ENCODE measurements around the gene GLCE. TPM values are rescaled to one million over a fixed set of nuclear protein-coding genes. Genes with fewer than 3 reads are reported as not detected.

GLCE gene
- total and polyA plus RNA-seq, 4 donors, result 6.8 to 26.3 (median 13.7) TPM

GRCh38 chr15:69292826-69293420, 132.5 kb downstream of the GLCE start:
- no peak overlapping the region for H3K27ac ChIP-seq (ENCODE audit: low read depth in 1 of 2, low read length in 2 of 2)
- H3K36me3 ChIP-seq (ENCODE audit: control insufficient read depth in 4 of 4, insufficient read depth in 3 of 4, low read depth in 1 of 4, low read length in 3 of 4), result no peaks in the 10 kb centered on the region
- no peak overlapping the region for H3K9ac ChIP-seq (ENCODE audit: low read depth in 1 of 2, low read length in 2 of 2)
- H3K27me3 ChIP-seq (ENCODE audit: control insufficient read depth in 4 of 4, insufficient read depth in 4 of 4, low read length in 3 of 4), result no peaks in the 10 kb centered on the region
- no peak overlapping the region for H3K4me3 ChIP-seq (ENCODE audit: low read depth in 1 of 3, low read length in 3 of 3)
- no peak for TF ChIP-seq YY1 (IDR thresholded peaks at IDR 0.05)
- no peak for DNase-seq (ENCODE audit: low spot score)
- 93% methylated on average over 10 of the region's 10 CpGs for WGBS
- peaks cover 1 to 9% (median 7%) of the 10 kb centered on the region in 4 donors for H3K4me1 ChIP-seq (ENCODE audit: control insufficient read depth in 4 of 4, insufficient read depth in 4 of 4, low read length in 3 of 4)
- H3K9me3 ChIP-seq (ENCODE audit: control insufficient read depth in 4 of 4, low read length in 3 of 4), result no peaks in the 10 kb centered on the region

GRCh38 chr15:69293741-69294615, 133.5 kb downstream of the GLCE start:
- Histone ChIP-seq H3K27me3 (ENCODE audit: control insufficient read depth in 4 of 4, insufficient read depth in 4 of 4, low read length in 3 of 4) (no peaks in the 10 kb centered on the region), H3K4me1 (ENCODE audit: control insufficient read depth in 4 of 4, insufficient read depth in 4 of 4, low read length in 3 of 4) (peaks cover 6 to 12% (median 9%) of the 10 kb centered on the region in 4 donors), H3K9ac (ENCODE audit: low read depth in 1 of 2, low read length in 2 of 2) (no peak overlapping the region), H3K9me3 (ENCODE audit: control insufficient read depth in 4 of 4, low read length in 3 of 4) (no peaks in the 10 kb centered on the region), H3K4me3 (ENCODE audit: low read depth in 1 of 3, low read length in 3 of 3) (no peak overlapping the region), H3K36me3 (ENCODE audit: control insufficient read depth in 4 of 4, insufficient read depth in 3 of 4, low read depth in 1 of 4, low read length in 3 of 4) (no peaks in the 10 kb centered on the region), H3K27ac (ENCODE audit: low read depth in 1 of 2, low read length in 2 of 2) (no peak overlapping the region)
- 97% methylated on average over 11 of the region's 11 CpGs for WGBS
- TF ChIP-seq RXRA (IDR thresholded peaks at IDR 0.05) (no peak), REST (IDR thresholded peaks at IDR 0.05) (no peak), HNF4G (IDR thresholded peaks at IDR 0.05) (no peak)
- no peak for DNase-seq (ENCODE audit: low spot score)

GRCh38 chr15:69296606-69297005, 136.2 kb downstream of the GLCE start:
- Histone ChIP-seq H3K27ac (ENCODE audit: low read depth in 1 of 2, low read length in 2 of 2) (no peak overlapping the region), H3K4me3 (ENCODE audit: low read depth in 1 of 3, low read length in 3 of 3) (no peak overlapping the region)
- no peak for TF ChIP-seq GABPA (IDR thresholded peaks at IDR 0.05 in 1 of 2, conservative IDR thresholded peaks at IDR 0.05 in 1 of 2)
- no peak for TF ChIP-seq REST (IDR thresholded peaks at IDR 0.05)
- TF ChIP-seq JUND (IDR thresholded peaks at IDR 0.05), result no peak
- TF ChIP-seq CTCF (IDR thresholded peaks at IDR 0.05; ENCODE audit: low read depth, low read length, missing input control), result no peak
- TF ChIP-seq MAX (IDR thresholded peaks at IDR 0.05), result no peak
- no peak for TF ChIP-seq ATF3 (IDR thresholded peaks at IDR 0.05)
- no peak for TF ChIP-seq FOXA2 (IDR thresholded peaks at IDR 0.05)
- no peak for TF ChIP-seq RAD21 (IDR thresholded peaks at IDR 0.05)
- no peak for TF ChIP-seq HNF4A (conservative IDR thresholded peaks at IDR 0.05)
- TF ChIP-seq RXRA (IDR thresholded peaks at IDR 0.05), result no peak
- TF ChIP-seq EGR1 (IDR thresholded peaks at IDR 0.05; ENCODE audit: low read depth in 2 of 2), result no peak
- no peak for TF ChIP-seq FOXA1 (IDR thresholded peaks at IDR 0.05)

More at GRCh38 chr15:69296606-69297005, 136.2 kb downstream of the GLCE start:
- DNase-seq (ENCODE audit: low spot score), result no peak
- 88% methylated on average over 6 of the region's 6 CpGs for WGBS
- H3K4me1 ChIP-seq (ENCODE audit: control insufficient read depth in 4 of 4, insufficient read depth in 4 of 4, low read length in 3 of 4), result peaks cover 0 to 7% (median 5%) of the 10 kb centered on the region in 4 donors
- no peaks in the 10 kb centered on the region for H3K9me3 ChIP-seq (ENCODE audit: control insufficient read depth in 4 of 4, low read length in 3 of 4)
- H3K36me3 ChIP-seq (ENCODE audit: control insufficient read depth in 4 of 4, insufficient read depth in 3 of 4, low read depth in 1 of 4, low read length in 3 of 4), result no peaks in the 10 kb centered on the region
- H3K9ac ChIP-seq (ENCODE audit: low read depth in 1 of 2, low read length in 2 of 2), result no peak overlapping the region
- H3K27me3 ChIP-seq (ENCODE audit: control insufficient read depth in 4 of 4, insufficient read depth in 4 of 4, low read length in 3 of 4), result peaks cover 0 to 4% (median 1%) of the 10 kb centered on the region in 4 donors

Data from liver (tissue), 9 donors.